GM21576 (cell line): ENCODE data around the gene SNRNP25.

Experiments used
- ATAC-seq: cut with Tn5 transposase; IDR thresholded peaks from one replicate; pipeline ENCODE4 v1.9.1; 2021; ENCODE audit warnings: mild to moderate bottlenecking, moderate library complexity; ENCODE audit not compliant: unreplicated experiment

The SNRNP25 gene

DNA sequence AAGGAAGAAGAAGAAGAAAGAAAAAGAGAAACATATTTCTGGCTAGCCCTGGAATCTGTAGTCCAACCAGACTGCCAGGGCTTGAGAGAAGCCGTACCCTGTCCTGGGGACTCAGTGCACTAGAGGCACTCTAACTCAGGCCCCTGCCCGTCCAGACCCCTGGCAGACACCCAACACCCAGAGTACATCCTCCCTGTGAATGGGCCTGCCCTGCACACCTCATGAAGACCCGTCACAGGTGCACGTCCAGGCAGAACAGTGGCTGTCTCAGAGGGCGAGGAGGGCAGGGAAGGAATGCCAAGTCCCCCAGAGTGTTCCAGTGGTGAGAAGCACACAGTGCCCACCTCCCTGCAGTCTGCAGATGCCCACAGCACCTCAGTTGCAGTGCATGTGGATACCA lies 47.4 kb downstream of the SNRNP25 start:
- ATAC-seq: no peak

GRCh38 chr16:101586-101985 lies 48.0 kb downstream of the SNRNP25 start:
- no peak for ATAC-seq

DNA sequence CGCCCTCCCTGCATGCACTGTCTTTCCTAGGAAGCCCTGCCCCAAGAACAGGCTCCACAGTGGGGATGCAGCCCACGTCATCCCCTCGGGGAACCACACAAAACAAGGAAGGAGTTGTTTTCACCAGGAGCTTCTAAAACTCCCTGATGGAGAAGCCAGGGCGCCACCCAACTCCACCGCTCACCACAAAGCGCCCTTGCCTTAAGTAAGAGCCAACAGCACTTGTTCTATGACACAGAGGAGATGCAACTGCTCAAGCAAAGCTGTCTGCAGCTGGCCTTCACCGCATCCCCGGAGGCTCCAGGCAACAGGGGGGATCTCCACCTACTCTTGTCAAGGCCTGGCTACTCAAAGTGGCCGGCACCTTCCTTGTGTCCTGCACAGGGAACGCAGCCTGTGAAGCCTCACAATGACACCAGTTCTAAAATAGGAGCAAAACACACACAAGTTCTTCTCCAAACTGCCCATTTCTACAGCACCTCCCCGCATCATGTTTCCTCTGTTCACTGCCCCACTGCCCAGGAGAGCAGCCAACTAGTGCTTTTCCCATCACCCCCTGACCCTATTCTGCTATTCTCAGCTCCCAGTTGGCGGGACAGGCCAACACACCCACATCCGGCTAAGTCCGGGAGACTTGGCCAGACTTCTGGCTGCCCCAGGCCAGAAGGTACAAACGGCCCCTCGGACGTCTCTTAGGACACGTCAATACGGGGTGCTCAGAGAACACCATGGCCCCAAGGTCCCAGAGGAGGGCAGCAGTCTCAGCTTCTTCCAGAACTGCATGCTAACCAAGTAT lies 48.6 kb downstream of the SNRNP25 start:
- no peak for ATAC-seq

DNA sequence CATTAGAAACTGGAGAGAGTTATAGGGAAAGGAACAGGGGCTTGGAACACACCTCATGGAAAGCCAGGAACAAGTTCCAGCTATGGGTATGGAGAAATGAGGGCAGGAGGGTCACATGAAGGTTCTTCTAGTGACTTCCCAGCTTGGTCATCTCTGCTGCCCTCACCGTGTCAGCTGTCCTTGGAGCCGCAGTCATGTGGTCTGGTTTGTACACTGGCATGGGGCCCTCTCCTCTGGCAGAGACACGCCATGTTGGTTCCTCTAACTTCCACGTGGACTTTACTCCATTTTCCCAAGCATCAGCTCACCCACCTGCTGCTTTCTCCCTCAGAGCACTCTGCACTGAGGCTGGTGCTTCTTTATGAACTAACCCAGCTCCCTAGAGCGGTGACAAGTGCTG lies 50.7 kb downstream of the SNRNP25 start:
- ATAC-seq: no peak

DNA sequence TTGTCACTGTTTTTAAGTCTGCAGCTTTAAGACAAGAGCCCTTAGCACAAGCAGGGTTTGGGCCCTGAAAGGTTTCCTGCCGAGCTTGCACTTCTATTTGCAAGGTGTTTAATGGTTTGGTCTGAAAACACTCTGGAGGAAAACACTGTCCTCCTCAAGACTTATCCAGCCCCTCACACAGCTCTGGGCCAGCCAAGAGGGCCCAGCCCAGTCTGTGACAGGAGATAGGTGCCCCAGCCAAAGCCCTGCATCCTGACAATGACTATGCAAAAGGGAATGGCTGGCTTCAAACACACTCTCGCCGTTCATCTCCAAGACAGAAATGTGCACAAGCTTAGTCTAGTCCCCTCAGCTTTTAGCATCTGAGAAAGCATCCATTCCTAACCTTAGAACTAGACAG lies 51.3 kb downstream of the SNRNP25 start:
- ATAC-seq: no peak

DNA sequence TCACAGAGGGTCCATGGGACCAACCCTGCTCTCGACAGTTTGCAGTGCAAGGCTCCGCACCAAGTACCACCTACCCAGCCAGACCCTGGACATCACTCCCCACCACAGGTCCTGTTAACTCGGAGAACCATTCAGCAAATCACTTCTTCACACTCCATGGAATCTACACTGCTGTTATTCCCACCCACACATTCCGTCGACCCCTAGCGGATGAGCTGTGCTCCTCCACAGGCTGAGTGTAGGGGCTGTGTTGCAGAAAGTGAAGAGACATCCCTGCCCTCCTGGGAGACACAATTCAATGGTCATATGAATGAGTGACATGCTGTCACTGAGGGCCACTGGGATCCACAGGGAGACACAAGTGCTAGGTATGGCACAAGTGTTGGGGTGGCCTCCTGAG lies 51.9 kb downstream of the SNRNP25 start:
- no peak for ATAC-seq

DNA sequence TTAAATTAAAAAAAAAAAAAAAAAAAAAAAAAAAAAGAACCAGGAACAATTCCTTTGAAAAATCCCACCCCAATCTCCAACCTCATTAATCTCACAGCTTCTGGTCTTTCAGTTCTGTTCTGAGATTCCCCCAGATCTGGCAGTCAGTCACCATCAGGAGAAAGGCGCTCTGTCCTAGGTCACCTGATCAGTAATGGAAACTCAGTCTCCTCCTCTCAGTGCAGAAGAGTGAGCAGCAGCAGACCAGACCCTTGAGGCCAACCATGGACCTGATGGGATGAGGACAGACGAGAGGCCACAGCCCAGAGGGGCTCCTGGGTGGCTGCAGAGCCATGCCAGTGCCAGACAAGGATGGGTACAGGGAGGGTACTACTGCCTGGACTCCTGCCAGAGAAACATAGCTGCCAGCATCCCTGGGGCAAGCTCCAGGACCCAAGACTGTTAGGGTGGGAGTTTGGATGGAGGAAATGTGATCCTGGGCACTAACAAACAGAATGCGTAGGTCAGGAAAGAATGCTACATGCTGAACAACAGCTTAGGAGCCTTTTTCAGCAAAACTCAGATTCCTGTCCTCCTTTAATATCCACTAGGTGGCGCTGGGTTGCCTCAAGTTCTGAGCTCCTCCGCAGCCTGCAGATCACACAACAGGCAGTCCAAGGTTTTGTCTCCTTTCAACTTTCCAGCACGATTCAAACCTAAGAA lies 53.1 kb downstream of the SNRNP25 start:
- ATAC-seq: no peak
